GM19035 (cell line): ENCODE data around the gene GSDMA.

Experiments
- ATAC-seq: cut with Tn5 transposase; IDR thresholded peaks from one replicate; pipeline ENCODE4 v1.9.1; 2021; ENCODE audit not compliant: unreplicated experiment

The GSDMA gene

DNA sequence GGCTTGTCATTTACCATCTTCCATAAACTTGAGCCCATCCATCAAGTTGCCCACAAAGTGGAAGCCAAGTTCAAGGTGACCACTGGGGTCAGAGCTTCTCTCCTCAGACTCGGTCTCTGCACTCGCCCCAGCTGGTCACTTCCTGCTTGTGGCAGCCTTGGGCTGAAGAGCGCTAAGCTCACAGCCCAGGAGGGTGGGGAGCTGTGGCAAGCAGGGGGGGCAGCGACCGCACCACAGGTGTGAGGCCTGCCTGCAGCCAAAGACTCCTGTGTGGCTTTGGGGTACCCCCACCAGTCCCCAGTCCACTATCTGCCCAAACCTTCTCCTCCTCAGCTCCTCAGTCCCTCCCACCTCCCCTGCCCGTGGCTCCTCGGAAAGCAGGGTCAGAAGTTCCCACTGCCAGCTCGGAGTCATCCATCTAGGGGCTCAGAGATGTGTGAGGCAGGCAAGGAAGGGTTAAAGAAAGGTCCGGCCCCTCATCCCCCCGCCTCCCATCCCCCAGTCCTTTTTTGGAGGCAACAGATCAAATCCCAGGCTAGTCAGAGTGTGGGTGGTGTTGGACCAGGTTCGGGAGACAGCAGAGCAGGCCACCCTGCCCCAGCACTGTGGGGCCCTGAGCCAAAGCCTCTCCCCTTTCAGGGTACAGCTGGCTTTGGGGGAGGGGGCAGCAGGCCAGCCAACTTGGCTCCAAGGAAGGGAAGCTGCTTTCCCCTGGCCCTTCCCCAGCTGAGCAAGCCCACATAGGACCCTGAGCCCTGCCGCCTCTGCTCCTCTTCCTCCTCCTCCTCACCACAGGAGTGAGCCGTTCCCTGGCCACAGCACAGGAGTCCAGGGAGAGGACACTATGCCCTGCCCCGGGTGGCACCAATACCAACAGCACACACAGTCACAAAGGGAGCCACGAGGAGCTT, 55.7 kb downstream of the GSDMA start:
- ATAC-seq = no peak

DNA sequence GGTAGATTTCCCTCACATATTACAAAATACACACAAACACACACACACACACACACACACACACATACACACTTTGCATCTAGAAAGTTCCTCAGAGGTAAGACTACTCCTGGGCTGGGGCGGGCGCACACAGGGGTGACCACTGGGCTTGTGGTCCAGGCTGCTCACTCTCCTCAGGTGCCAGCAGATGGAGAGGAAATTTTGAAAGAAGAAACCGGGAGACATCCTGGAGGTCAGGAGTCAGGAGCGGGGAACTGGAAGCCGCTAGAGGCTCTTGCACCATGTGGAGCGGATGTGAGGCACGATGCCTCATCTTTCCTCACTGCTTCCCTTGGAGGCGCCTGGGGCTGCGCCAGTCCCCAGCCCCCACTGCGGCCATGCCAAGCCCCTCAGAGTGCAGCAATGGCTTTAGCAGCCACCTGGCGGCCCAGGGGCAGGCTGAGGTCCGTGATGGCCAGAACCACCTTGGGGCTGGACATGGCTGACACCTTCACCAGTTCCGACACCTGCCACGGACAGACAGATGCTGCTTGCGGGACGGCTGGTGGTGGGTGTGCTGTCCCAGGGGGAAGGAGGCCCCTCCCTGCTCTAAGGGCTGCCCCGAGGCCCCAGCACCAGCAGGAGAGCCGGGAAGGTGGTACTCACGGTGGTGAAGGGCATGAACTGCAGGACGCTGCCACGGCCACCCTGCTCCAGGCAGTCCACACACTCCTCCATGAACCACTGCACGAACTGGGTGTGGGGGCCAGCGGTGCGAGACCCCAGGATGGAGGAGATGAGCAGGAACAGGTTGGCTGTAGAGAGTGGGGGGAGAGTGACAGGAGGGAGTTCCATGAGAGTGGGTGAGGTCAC, 56.6 kb downstream of the GSDMA start:
- ATAC-seq = no peak

DNA sequence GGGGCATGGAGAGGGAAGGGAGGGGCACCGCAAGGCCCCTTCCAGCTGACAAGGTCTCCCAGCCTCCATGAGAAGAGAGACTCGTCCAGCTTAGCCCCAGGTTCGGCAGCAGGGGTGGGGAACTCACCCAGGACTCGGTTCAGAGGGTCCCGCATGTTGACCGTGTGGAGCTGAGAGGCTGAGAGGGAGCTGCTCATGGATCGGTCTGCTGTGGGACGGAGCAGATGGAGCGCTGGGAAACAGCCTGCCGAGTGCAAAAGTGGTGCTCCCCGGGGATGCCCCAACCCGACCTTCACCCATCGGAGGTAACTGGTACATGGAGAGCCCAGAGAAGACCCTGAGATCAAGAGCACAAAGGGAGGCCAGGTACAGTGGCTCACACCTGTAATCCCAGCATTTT, 57.3 kb downstream of the GSDMA start:
- no peak for ATAC-seq

DNA sequence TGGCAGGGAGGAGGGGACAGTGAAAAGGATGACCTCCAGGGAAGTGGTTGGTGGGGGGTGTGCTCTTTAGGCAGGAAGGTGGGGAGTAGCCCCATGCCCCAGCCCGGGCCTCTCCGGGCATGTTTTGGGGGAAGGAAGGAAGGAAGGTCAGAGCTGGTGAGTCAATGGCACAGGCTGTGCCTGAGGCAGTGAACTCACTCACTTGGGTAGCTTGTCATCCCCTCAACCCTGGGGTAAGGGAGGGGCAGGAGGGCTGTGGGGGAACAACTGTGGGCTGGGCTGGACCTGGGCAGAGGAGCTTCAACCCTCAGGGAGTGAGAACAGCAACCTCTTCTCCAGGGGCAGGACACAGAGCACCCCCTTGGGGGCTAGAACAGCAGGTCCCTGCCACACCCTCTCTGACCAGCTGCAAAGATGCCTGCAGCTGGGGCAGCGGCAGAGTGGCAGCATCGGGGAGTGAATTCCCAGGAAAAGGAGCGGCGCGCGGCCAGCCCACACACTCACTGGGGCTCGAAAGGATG, 58.7 kb downstream of the GSDMA start:
- no peak for ATAC-seq

DNA sequence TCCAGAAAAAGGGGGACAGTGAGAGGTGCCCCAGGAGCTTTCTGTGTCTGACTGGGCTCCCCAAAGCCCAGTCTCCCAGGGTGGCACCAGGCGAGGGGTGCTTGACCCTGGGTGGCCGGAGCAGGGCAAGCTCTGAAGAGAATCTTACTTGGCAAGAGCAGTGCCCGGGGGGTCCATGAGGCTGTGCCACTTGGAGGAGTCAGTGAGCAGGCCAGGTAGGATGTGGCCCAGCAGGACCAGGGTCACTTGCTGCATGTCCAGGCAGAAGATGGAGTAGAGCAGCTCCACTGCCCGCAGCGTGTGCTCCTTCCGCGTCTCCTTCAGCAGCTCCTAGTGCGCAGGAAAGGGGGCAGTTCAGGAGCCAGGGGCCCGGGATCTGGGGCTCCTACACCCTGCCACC, 59.7 kb downstream of the GSDMA start:
- ATAC-seq = no peak

DNA sequence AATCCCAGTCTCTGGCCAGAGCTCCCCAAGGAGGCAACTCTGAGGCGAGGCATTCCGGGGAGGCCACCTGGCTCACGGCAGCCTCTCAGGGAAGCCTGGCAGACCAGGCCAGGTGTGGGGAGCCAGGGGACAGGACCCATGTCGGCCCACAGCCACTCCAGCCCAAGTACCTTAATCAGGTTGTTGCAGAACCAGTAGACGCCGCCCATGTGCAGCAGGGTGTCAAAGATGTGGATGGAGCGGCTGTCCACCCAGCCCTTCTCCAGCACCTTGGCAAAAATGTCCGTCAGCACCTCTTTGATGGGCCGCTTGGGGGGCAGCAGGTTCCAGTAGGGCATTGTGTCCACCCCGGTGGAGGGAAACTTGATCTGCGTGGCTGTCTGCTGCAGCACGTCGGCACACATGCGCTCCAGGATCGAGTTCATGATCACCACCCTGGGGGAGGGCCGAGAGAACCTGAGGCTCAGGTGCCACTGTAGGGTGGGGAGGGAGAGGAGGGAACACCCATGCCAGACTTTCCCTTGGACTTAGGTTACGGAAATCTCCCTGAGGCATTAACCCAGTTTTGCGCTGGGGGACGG, 60.2 kb downstream of the GSDMA start:
- no peak for ATAC-seq

DNA sequence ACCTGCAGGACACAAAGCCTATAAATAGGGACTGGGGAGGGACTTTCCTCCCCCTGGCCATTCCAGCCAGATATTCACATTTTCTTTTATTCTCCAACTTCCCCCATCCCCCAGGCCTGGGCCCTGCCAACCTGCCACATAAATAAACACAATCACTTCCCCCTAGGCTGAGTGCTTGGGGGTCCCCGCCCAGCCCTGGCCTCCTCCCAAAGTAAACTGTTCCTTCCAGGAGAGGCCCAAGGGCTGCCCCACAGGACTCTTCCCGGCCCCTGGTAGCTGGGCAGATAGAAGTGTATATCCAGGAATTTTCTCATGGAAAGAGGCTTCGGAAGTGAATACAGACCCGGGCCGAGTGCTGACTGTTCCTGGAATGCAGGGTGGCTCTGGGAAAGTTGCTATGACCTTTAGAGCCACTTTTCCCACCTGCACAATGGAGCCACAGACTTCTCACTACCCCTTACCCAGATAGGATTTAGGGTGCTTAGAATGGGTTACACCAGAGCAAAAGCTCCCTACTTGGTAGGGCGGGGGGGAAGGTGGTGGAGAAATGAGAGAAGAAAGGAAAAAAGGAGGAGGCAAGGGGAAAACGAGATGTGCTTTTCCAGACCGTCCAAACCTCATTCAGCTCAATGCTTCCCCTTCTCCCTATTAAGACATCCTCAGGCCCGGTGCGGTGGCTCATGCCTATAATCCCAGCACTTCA, 60.9 kb downstream of the GSDMA start:
- ATAC-seq = no peak

DNA sequence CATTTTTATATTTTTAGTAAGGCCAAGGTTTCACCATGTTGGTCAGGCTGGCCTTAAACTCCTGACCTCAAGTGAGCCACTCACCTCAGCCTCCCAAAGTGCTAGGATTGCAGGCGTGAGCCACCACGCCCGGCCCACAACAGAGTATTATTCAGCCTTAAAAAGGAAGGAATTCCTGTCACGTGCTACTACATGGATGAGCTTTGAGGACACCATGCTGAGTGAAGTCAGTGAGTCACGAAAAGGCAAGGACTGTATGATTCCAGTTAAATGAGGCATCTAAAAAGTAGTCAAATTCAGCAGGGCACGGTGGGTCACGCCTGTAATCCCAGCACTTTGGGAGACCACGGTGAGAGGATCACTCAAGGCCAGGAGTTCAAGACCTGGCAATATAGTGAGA, 62.1 kb downstream of the GSDMA start:
- ATAC-seq = no peak

DNA sequence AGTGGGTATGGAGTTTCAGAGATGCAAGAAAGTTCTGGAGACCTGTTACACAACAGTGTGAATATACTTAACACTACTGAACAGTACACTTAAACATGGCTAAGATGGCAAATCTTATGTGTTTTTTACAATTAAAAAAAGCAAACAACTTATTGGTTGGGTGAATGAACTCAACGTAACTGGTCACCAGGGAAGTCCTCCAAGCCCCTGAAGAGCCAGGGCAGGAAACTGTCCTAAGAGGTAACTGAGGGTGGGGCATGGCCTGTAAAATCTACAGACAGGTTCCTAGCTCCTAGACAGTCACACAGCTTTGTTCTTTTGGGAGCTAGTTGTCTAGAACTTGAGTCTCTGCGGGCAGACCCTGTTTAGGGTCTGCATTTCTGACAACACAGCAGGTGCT, 62.8 kb downstream of the GSDMA start:
- ATAC-seq = no peak

DNA sequence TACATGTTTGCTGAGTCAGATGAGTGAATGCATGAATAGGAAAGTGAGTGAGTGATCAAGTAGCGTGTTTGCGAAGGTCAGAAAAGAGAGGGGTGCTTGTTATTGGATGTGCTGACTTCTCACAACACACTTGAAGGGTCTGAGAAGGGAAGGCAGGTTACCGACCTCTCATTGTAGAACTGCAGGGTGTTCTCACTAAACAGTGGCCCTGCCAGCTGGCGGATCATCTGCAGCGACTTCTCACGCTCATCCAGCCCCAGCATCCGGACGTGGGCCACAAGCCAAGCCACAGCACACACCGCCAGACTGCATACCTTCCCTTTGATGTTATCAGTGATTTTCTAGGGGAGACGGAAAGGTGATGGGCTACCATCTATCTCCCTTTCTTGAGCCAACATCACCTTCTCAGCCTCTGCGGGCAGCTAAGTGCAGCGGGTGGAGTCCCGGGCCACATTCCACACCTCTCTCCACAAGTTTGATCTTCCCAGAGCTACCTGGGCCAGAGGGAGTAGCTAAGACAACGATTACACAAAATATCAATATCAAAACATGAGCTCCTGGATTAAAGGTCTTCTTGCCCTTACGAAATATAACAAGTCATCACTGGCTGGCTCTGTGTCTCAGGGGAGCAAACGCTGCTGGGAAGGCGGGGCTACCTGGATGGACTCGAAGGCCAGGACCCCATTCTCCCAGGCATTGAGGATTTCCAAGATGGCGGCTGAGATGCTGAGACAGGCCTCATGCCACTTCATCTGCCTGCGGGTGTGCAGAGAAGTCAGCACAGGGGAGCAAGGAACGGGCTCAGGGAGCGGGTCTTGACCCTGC, 63.4 kb downstream of the GSDMA start:
- no peak for ATAC-seq

DNA sequence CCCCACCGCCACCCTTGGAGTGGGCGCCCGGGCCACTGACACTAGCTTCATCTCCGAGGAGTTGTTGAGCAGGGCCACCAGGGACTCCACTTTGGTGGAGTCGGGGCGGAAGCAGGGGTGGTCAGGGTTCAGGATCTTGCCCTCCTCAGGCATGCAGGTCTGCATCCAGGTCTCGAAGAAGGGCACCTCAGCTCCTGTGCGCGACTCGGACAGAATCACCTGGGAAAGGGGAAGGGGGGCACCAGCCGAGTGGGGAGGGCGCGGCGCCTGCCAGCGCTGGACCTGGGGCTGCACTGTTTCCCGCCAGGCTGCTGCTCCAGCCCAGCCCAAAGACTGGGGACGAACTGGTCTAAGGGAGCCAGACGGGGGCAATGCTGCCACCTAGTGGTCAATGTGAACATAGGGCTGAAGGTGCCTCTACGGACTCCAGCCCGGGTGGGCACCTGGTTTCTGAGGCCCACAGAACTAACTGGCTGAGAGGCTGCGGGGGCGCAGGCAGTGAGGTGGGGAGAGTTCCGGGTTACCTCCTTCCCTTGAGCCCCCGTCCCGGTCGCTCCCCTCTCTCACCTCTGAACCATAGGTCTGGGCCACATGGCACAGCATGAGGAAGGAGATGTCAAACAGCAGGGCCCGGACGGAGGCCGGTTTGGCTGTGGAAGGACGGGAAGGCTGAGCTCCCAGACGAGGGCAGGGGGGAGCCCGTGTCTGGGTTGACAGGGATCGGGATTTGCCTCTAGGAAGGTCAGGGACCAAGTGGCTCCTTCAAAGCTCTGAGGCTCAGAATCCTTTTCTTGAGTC, 64.2 kb downstream of the GSDMA start:
- ATAC-seq = no peak
